Astrocyte (in vitro differentiated cells and primary cell): Measurements from ENCODE around the gene SGK1. TPM values are rescaled to one million over a fixed set of nuclear protein-coding genes. Genes with fewer than 3 reads are reported as not detected.
"Not testable (repeated sequence)": the region's sequence is repeated elsewhere in the genome, so short reads cannot be mapped to it uniquely, and the experiment has no call there.

ENCODE experiments used
- DNase-seq: peaks from one replicate; pipeline ENCODE4 v3.0.0-alpha.2; 2010; ENCODE audit warnings: low read depth
- FAIRE-seq: peaks from 2 replicates; lab custom pipeline; 2011; peaks lifted over from hg19 to GRCh38; lab: Jason Lieb, UNC
- H2AFZ ChIP-seq: 2 replicates; pipeline ENCODE4 v1.6.0; 2012; ENCODE audit warnings: low read depth, low read length, inconsistent platforms
- H3K27ac ChIP-seq: 2 replicates; pipeline ENCODE4 v1.5.1; 2011; ENCODE audit warnings: low read depth, low read length, inconsistent platforms
- H3K27me3 ChIP-seq: 2 replicates; pipeline ENCODE4 v1.6.0; 2011; ENCODE audit warnings: low read length, inconsistent platforms; ENCODE audit not compliant: insufficient read depth
- H3K36me3 ChIP-seq: 2 replicates; pipeline ENCODE4 v1.5.1; 2011; ENCODE audit warnings: low read length, inconsistent platforms; ENCODE audit not compliant: insufficient read depth
- H3K4me1 ChIP-seq: 2 replicates; pipeline ENCODE4 v1.5.1; 2011; ENCODE audit warnings: low read length, inconsistent platforms; ENCODE audit not compliant: insufficient read depth
- H3K4me2 ChIP-seq: 2 replicates; pipeline ENCODE4 v1.6.0; 2012; ENCODE audit warnings: low read length, inconsistent platforms
- H3K4me3 ChIP-seq: 2 replicates; pipeline ENCODE4 v1.5.1; 2011; ENCODE audit warnings: low read depth, mild to moderate bottlenecking, low read length, inconsistent platforms; ENCODE audit not compliant: insufficient read depth
- H3K79me2 ChIP-seq: 2 replicates; pipeline ENCODE4 v1.6.0; 2012; ENCODE audit warnings: mild to moderate bottlenecking, low read length, inconsistent platforms; ENCODE audit not compliant: insufficient read depth
- H3K9ac ChIP-seq: 2 replicates; pipeline ENCODE4 v1.6.0; 2012; ENCODE audit warnings: mild to moderate bottlenecking, low read length, inconsistent platforms
- H3K9me3 ChIP-seq: 2 replicates; pipeline ENCODE4 v1.5.1; 2012; ENCODE audit warnings: low read depth, mild to moderate bottlenecking, low read length, inconsistent platforms; ENCODE audit not compliant: insufficient read depth
- H4K20me1 ChIP-seq: 2 replicates; pipeline ENCODE4 v1.6.0; 2012; ENCODE audit warnings: low read length, inconsistent platforms; ENCODE audit not compliant: insufficient read depth
- H3K27ac Mint-ChIP-seq: one replicate; pipeline ENCODE4 v1.8.0; 2021; ENCODE audit warnings: mild to moderate bottlenecking, mixed read lengths; ENCODE audit not compliant: unreplicated experiment
- H3K27me3 Mint-ChIP-seq: one replicate; pipeline ENCODE4 v1.8.0; 2021; ENCODE audit warnings: low read depth, mixed read lengths; ENCODE audit not compliant: unreplicated experiment
- H3K36me3 Mint-ChIP-seq: one replicate; pipeline ENCODE4 v1.8.0; 2021; ENCODE audit warnings: low read depth, mixed read lengths; ENCODE audit not compliant: unreplicated experiment
- H3K4me1 Mint-ChIP-seq: one replicate; pipeline ENCODE4 v1.8.0; 2021; ENCODE audit warnings: low read depth, mixed read lengths; ENCODE audit not compliant: unreplicated experiment
- H3K4me3 Mint-ChIP-seq: one replicate; pipeline ENCODE4 v1.8.0; 2021; ENCODE audit warnings: mild to moderate bottlenecking, moderate library complexity, mixed read lengths; ENCODE audit not compliant: unreplicated experiment
- H3K9me3 Mint-ChIP-seq: one replicate; pipeline ENCODE4 v1.8.0; 2021; ENCODE audit warnings: mild to moderate bottlenecking, mixed read lengths; ENCODE audit not compliant: unreplicated experiment
- EZH2 ChIP-seq: IDR thresholded peaks from 2 replicates; pipeline ENCODE4 v1.6.1; 2012; ENCODE audit warnings: mild to moderate bottlenecking, low read length, inconsistent platforms; ENCODE audit not compliant: insufficient read depth
- total RNA-seq: library from RNA; stranded (reverse); gene quantifications from 2 replicates; pipeline ENCODE4 v1.2.1, GENCODE V29; 2021
- TF ChIP-seq, protein P1 (sequence below): IDR thresholded peaks from 2 replicates; pipeline ENCODE4 v1.5.1; 2011; ENCODE audit warnings: low read depth, mild to moderate bottlenecking, inconsistent platforms, low read length, moderate library complexity; ENCODE audit not compliant: insufficient read depth

Gene SGK1
- total RNA-seq, 1 donor from 2014 or later: 117 TPM

DNA sequence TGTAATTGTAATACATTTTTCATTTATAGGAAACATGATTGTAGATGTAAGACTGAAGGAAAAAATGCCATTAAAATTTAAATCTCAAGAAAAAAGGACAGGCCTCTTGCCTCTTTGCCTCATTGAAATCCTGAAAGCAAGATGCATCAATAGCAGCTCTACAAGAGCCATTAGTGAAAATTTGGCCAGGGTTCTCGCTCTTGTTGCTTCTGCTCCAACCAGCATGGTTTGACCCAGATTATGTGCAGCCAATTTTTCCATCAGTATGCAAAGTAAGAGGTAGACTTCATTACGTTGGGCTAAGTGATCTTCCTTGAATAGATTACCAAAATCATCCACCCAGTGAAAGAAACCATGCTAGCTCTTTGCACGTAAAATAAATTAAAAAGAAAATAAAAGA is 106.6 kb downstream of the SGK1 start:
- Mint-ChIP-seq H3K27ac (no peak overlapping the region), H3K9me3 (no peaks in the 10 kb centered on the region), H3K4me3 (no peak overlapping the region), H3K4me1 (no peaks in the 10 kb centered on the region), H3K36me3 (no peaks in the 10 kb centered on the region), H3K27me3 (no peaks in the 10 kb centered on the region)
- DNase-seq (no peak), FAIRE-seq (no peak)
- no peaks in the 10 kb centered on the region for H3K27me3 ChIP-seq
- H3K27ac ChIP-seq: no peak overlapping the region
- no peak overlapping the region for H3K4me3 ChIP-seq
- H4K20me1 ChIP-seq: no peaks in the 10 kb centered on the region
- no peak overlapping the region for H3K9ac ChIP-seq
- no peaks in the 10 kb centered on the region for H3K4me1 ChIP-seq
- H2AFZ ChIP-seq: no peak overlapping the region
- TF ChIP-seq, protein P1, sequence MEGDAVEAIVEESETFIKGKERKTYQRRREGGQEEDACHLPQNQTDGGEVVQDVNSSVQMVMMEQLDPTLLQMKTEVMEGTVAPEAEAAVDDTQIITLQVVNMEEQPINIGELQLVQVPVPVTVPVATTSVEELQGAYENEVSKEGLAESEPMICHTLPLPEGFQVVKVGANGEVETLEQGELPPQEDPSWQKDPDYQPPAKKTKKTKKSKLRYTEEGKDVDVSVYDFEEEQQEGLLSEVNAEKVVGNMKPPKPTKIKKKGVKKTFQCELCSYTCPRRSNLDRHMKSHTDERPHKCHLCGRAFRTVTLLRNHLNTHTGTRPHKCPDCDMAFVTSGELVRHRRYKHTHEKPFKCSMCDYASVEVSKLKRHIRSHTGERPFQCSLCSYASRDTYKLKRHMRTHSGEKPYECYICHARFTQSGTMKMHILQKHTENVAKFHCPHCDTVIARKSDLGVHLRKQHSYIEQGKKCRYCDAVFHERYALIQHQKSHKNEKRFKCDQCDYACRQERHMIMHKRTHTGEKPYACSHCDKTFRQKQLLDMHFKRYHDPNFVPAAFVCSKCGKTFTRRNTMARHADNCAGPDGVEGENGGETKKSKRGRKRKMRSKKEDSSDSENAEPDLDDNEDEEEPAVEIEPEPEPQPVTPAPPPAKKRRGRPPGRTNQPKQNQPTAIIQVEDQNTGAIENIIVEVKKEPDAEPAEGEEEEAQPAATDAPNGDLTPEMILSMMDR: no peak
- no peak for TF ChIP-seq EZH2
- no peaks in the 10 kb centered on the region for H3K9me3 ChIP-seq
- H3K4me2 ChIP-seq: no peak overlapping the region
- H3K79me2 ChIP-seq: no peaks in the 10 kb centered on the region
- H3K36me3 ChIP-seq: no peaks in the 10 kb centered on the region

DNA sequence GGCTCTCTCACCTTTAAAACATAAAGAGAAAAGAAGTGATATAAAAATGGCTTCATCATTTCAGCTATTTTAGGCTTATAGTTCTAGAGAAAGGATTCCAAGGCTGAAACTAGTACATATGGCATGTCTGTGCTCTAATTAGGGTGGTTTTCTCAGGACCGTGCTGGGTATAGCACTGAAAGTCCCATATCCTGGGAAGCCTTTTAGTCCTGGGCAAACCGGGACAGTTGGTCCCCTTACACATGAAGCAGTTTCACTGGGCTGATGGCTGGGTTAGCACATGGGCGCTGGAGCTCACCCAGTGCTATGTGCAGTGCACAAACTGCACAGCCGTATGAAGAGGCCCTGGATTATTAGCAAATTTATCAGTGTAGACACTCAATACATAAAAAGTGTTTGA is 110.5 kb downstream of the SGK1 start:
- H3K9me3 Mint-ChIP-seq: no peaks in the 10 kb centered on the region
- H3K9me3 ChIP-seq: no peaks in the 10 kb centered on the region
- no peak overlapping the region for H3K4me2 ChIP-seq
- no peaks in the 10 kb centered on the region for H3K36me3 Mint-ChIP-seq
- H3K36me3 ChIP-seq: no peaks in the 10 kb centered on the region
- no peak for TF ChIP-seq EZH2
- TF ChIP-seq, protein P1: no peak
- no peak overlapping the region for H2AFZ ChIP-seq
- H3K27ac Mint-ChIP-seq: no peak overlapping the region
- H3K4me1 Mint-ChIP-seq: no peaks in the 10 kb centered on the region
- H3K27me3 ChIP-seq: no peaks in the 10 kb centered on the region
- no peak overlapping the region for H3K4me3 ChIP-seq
- DNase-seq (no peak), FAIRE-seq (no peak)
- no peak overlapping the region for H3K9ac ChIP-seq
- no peak overlapping the region for H3K27ac ChIP-seq
- H3K4me3 Mint-ChIP-seq: no peak overlapping the region
- H3K79me2 ChIP-seq: no peaks in the 10 kb centered on the region
- no peaks in the 10 kb centered on the region for H3K27me3 Mint-ChIP-seq
- H3K4me1 ChIP-seq: no peaks in the 10 kb centered on the region
- no peaks in the 10 kb centered on the region for H4K20me1 ChIP-seq

- H2AFZ ChIP-seq: no peak overlapping the region
- no peaks in the 10 kb centered on the region for H4K20me1 ChIP-seq
- H3K9me3 ChIP-seq: no peaks in the 10 kb centered on the region
- no peak for FAIRE-seq
- H3K36me3 Mint-ChIP-seq: no peaks in the 10 kb centered on the region
- no peak overlapping the region for H3K27ac Mint-ChIP-seq
- H3K4me3 Mint-ChIP-seq: no peak overlapping the region
- H3K4me1 ChIP-seq: no peaks in the 10 kb centered on the region
- no peak for DNase-seq
- no peaks in the 10 kb centered on the region for H3K27me3 Mint-ChIP-seq
- no peak overlapping the region for H3K4me2 ChIP-seq
- no peak overlapping the region for H3K4me3 ChIP-seq
- H3K27ac ChIP-seq: no peak overlapping the region
- no peaks in the 10 kb centered on the region for H3K27me3 ChIP-seq
- TF ChIP-seq, protein P1: no peak
- no peak for TF ChIP-seq EZH2
- no peaks in the 10 kb centered on the region for H3K36me3 ChIP-seq
- H3K79me2 ChIP-seq: no peaks in the 10 kb centered on the region
- no peak overlapping the region for H3K9ac ChIP-seq
- no peaks in the 10 kb centered on the region for H3K9me3 Mint-ChIP-seq
- no peaks in the 10 kb centered on the region for H3K4me1 Mint-ChIP-seq
Observed at GRCh38 chr6:134205366-134205765, 112.5 kb downstream of the SGK1 start.

DNA sequence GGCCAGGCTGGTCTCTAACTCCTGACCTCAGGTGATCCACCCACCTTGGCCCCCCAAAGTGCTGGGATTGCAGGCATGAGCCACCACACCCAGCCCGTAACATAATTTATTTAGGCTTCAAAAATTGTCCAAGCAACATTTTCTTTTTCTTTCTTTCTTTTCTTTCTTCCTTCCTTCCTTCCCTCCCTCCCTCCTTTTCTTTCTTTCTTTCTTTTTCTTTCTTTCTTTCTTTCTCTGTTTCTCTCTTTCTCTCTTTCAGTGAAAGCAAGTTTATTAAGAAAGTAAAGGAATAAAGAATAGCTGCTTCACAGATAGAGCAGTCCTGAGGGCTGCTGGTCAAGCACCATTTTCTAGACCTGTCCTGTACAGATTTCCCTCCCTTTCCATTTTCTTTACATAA is 113.2 kb downstream of the SGK1 start:
- not testable (repeated sequence) for H3K9me3 ChIP-seq, H2AFZ ChIP-seq, H3K4me1 ChIP-seq, DNase-seq, H4K20me1 ChIP-seq, H3K4me1 Mint-ChIP-seq, H3K4me2 ChIP-seq, H3K36me3 ChIP-seq, H3K9me3 Mint-ChIP-seq, H3K27me3 ChIP-seq, H3K4me3 Mint-ChIP-seq, FAIRE-seq, H3K79me2 ChIP-seq, H3K27me3 Mint-ChIP-seq, H3K4me3 ChIP-seq, H3K9ac ChIP-seq, H3K36me3 Mint-ChIP-seq, H3K27ac ChIP-seq, H3K27ac Mint-ChIP-seq
